NB4 (cell line): ENCODE results near the gene PEAK3.
A peak's percentile ranks its signal among the peaks of the same experiment; 100 is the strongest.

Source experiments
- DNase-seq: peaks from one replicate; pipeline ENCODE4 v3.0.0; 2010; ENCODE audit warnings: low read depth
- H3K4me3 ChIP-seq: one replicate; pipeline ENCODE4 v1.5.1; 2011; ENCODE audit warnings: mild to moderate bottlenecking, low read depth, low read length, moderate library complexity
- CTCF ChIP-seq: IDR thresholded peaks from one replicate; pipeline ENCODE4 v1.5.1; 2012; ENCODE audit warnings: low read depth, low read length
- MYC ChIP-seq: IDR thresholded peaks from 2 replicates; pipeline ENCODE4 v1.6.1; 2011; ENCODE audit warnings: low read depth, low read length
- POLR2A ChIP-seq: IDR thresholded peaks from 2 replicates; pipeline ENCODE4 v1.6.1; 2011; ENCODE audit warnings: mild to moderate bottlenecking; ENCODE audit not compliant: insufficient read length; ENCODE audit errors: extremely low read depth
- TF ChIP-seq, protein P1 (sequence below): IDR thresholded peaks from 2 replicates; pipeline ENCODE4 v1.6.1; 2011; ENCODE audit warnings: low read depth, low read length

Gene PEAK3

GRCh38 chr19:2327773-2328400, 45.9 kb upstream of the PEAK3 start:
- H3K4me3 ChIP-seq = peak overlapping the region; percentile 85
- peak; percentile 91 for DNase-seq
- TF ChIP-seq POLR2A (no peak), CTCF (no peak), MYC (no peak)
- TF ChIP-seq, protein P1, sequence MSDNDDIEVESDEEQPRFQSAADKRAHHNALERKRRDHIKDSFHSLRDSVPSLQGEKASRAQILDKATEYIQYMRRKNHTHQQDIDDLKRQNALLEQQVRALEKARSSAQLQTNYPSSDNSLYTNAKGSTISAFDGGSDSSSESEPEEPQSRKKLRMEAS = no peak

- H3K4me3 ChIP-seq = peak overlapping the region; percentile 16
- no peak for DNase-seq
These were observed 44.9 kb upstream of the PEAK3 start for GRCh38 chr19:2326699-2327360.

GRCh38 chr19:2325281-2326046, 43.5 kb upstream of the PEAK3 start:
- TF ChIP-seq CTCF = no peak
- no peak for TF ChIP-seq MYC
- TF ChIP-seq POLR2A = no peak
- TF ChIP-seq, protein P1 = no peak
- DNase-seq = no peak
- H3K4me3 ChIP-seq = no peak overlapping the region

More at GRCh38 chr19:2326699-2327360, 44.9 kb upstream of the PEAK3 start:
- TF ChIP-seq CTCF (no peak), MYC (no peak), POLR2A (no peak)
- TF ChIP-seq, protein P1 = no peak

- DNase-seq = no peak
- H3K4me3 ChIP-seq = no peak overlapping the region
- TF ChIP-seq MYC (no peak), CTCF (no peak), POLR2A (no peak)
- TF ChIP-seq, protein P1 = no peak
These were observed 42.4 kb upstream of the PEAK3 start for GRCh38 chr19:2324220-2324948.

GRCh38 chr19:2323707-2324106, 41.7 kb upstream of the PEAK3 start:
- H3K4me3 ChIP-seq = no peak overlapping the region
- TF ChIP-seq POLR2A = no peak
- no peak for TF ChIP-seq MYC
- TF ChIP-seq CTCF = no peak
- TF ChIP-seq, protein P1 = no peak
- no peak for DNase-seq
